HG02798 (cell line): ENCODE measurements around the gene PYGO1.

Experiments
- ATAC-seq: cut with Tn5 transposase; IDR thresholded peaks from one replicate; pipeline ENCODE4 v1.9.1; 2021; ENCODE audit warnings: mild to moderate bottlenecking; ENCODE audit not compliant: unreplicated experiment, poor library complexity

PYGO1 gene

DNA sequence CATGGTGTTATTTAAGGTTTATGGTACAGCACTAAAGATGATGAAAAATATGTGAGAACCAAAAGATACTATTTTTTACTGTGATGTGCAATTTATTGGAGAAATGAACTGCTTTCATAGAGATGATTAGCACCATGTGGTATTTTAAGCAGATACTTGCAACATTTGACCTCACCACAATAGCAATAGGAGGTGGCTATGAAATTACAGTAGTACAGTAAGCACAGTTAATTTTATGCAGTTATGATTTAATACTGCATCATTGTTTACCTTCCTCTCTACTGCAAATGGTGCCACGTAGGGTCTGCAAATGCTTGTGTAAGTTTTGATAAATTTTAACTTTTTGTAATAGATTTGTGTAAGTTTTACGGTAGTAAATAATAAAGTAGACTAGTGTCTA is 14.0 kb downstream of the PYGO1 start:
- ATAC-seq: no peak

DNA sequence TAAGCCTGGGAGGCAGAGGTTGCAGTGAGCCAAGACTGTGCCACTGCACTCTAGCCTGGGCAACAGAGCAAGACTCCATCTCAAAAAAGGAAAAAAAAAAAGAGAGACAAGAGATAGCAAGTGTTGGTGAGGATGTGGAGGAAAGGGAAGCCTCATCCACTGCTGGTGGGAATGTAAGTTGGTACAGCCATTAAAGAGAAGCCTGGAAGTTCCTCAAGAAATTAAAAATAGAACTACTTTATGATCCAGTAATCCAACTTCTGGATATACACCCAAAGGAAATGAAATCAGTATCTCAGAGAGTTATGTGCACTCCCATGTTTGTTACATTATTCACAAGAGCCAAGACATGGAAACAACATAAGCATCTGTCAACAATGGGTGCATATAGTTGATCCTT is 14.9 kb downstream of the PYGO1 start:
- ATAC-seq: no peak

GRCh38 chr15:55564347-55565145 is 23.6 kb downstream of the PYGO1 start:
- ATAC-seq: no peak

- no peak for ATAC-seq
Observed at GRCh38 chr15:55562601-55563000, 25.5 kb downstream of the PYGO1 start.

DNA sequence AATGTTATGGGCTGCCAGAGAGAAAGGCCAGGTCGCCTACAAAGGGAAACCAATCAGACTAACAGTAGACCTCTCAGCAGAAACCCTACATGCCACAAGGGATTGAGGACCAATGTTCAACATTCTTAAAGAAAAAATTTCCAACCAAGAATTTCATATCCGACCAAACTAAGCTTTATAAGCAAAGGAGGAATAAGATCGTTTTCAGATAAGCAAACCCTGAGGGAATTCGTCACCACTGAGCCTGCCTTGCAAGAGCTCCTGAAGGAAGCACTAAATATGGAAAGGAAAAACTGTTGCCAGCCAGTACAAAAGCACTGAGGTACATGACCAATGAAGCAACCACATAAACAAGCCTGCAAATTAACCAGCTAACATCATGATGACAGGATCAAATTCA is 33.1 kb downstream of the PYGO1 start:
- no peak for ATAC-seq

DNA sequence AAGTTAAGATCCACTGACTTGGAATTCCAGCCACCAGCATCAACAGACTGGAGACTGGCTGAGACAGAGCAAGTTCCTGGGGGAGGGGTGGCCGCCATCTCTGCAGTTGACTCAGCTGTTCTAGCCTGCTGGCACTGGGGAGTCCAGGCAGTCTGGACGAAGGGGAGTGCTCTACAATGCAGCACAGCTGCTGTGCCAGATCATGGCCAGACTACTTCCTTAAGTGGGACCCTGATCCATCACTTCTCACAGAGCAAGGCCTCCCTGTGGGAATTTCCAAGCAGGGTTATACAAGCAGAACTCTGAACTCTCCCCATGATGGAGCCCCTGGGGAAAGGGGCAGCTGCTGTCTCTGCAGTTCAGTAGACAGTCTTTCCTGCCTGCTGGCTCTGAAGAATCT is 35.2 kb downstream of the PYGO1 start:
- ATAC-seq: no peak

DNA sequence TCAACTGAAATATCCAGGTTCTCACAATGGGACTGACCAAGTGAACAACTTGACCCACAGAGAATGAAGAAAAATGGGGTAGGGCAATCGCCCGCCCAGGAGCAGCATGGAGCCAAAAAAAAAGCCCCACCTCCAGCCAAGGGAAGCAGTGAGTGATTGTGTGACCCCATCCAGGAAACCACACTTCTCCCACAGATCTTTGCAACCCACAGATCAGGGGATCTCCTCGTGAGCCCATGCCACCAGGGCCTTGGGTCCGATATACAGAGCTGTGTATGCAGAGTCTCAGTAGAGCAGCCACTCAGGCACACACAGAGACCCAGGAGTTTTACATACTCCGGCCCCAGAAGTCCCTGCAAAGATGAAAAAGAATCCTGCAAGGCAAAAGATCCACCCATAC is 35.7 kb downstream of the PYGO1 start:
- no peak for ATAC-seq

DNA sequence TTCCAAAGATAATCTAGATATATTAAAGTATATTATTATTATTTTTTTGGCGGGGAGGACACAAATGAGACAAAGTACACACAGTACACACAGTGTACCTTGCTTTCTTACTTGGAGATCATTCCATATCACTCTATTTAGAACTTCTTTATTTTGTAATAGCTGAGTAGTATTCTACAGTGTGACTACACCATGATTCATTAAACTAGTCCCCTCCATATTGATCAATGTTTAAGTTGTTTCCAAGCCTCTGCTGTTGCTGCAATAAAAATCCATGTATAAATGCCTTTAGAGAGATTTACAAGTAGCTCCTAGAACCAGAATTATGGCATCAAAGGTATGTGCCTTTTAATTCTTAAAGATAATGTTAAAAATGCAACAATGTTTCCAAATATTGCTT is 38.8 kb downstream of the PYGO1 start:
- ATAC-seq: no peak

DNA sequence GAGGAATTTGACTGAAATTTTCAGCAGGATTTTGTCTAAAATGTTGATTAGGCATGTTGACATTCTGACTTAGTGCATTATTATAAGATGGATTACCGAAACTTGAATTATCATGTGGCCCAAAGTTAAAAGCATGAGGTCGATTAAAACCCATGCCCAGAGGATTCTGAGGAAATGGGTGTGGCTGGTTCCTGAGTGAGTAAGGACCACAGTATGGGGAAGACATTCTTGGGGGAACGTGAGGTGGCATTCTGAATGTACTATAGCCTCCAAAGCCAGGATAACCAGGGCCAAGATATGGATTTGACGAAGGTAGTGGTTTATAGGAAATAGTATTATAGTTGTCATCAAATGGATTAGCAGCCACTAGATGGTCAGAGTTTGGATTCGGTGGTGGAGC is 41.4 kb downstream of the PYGO1 start:
- no peak for ATAC-seq

DNA sequence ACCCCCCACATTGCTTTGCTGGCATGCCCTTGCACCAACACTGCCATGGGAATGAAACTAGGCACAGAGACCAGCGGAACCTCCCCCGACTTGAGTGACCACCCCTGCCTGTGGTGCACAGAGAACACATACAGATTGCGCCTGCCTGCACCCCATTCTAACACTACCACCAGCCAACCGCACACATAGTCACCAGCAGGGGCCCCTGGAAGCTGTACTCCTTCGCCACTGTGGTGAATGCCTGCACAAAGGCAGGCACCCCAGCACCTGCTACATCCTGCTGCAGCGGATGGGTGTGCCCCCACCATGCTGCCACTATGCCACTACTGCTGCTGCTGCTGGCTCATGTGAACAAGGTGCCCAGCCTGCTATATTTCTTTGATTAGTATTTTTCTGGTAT is 52.7 kb downstream of the PYGO1 start:
- no peak for ATAC-seq

- ATAC-seq: no peak
Observed at GRCh38 chr15:55532944-55533343, 55.2 kb downstream of the PYGO1 start.

GRCh38 chr15:55530861-55531313 is 57.3 kb downstream of the PYGO1 start:
- no peak for ATAC-seq

GRCh38 chr15:55528812-55529211 is 59.3 kb downstream of the PYGO1 start:
- no peak for ATAC-seq

- no peak for ATAC-seq
Observed at GRCh38 chr15:55527150-55527549, 61.0 kb downstream of the PYGO1 start.

DNA sequence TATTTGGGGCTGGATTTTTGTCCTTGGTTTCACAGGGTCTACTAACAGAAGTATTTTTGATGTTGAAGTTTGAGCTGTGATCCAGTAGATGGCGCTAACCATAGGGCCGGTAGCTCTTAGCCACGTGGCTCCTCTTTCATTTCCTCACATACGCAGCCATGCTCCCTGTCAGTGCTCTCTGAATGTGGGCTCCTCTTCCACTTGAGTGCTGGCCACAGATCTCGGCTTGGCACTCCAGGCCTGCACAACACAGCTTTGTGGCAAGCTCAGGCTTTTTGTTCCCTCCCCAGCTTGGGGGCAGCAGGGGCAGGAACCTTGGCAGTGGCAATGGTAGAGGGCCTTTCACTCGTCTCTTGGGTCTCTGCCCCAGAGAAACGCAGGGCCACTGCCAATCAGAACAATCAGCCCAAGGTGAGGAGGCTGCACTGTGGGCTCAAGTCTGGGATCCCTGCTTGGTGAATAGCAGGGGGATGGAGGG is 61.5 kb downstream of the PYGO1 start:
- peak; percentile 77 for ATAC-seq

DNA sequence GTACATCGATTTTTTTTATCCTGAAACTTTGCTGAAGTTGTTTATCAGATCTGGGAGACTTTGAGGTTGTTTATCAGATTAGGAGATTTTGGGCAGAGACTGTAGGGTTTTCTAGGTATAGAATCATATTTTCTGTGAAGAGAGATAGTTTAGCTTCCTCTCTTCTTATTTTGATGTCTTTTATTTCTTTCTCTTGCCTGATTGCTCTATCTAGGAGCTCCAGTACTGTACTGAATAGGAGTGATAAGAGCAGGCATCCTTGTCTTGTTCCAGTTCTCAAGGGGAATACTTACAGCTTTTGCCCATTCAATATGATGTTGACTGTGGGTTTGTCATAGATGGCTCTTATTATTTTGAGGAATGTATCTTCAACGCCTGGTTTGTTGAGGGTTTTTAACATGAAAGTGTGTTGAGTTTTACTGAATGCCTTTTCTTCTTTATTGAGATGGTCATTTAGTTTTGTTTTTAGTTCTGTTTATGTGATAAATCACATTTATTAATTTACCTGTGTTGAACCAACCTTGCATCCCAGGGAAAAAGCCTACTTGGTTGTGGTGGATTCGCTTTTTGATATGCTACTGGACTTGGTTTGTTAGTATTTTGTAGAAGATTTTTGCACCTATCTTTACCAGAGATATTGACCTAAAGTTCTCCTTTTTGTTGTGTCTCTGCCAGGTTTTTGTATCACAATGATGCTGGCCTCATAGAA is 65.2 kb downstream of the PYGO1 start:
- no peak for ATAC-seq

GRCh38 chr15:55518641-55519040 is 69.5 kb downstream of the PYGO1 start:
- ATAC-seq: no peak

- no peak for ATAC-seq
Observed at GRCh38 chr15:55518009-55518408, 70.1 kb downstream of the PYGO1 start.

- no peak for ATAC-seq
Observed at GRCh38 chr15:55515991-55516776, 72.0 kb downstream of the PYGO1 start.

DNA sequence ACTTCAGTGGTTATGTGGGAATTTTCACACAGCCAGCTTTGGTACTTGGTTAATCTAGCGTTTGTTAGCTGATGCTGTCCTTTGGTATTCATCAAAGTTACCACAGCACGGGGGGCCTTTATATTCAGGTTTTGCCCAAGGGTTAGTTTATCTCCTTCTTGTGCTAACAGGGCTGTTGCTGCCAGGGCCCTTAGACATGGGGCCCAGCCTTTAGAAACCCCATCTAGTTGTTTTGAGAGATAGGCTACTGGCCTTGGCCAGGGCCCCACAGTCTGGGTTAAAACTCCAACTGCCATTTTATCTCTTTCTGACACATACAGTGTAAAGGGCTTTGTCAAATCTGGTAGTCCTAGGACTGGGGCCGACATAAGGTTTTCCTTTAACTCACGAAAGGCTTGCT is 72.7 kb downstream of the PYGO1 start:
- ATAC-seq: no peak

DNA sequence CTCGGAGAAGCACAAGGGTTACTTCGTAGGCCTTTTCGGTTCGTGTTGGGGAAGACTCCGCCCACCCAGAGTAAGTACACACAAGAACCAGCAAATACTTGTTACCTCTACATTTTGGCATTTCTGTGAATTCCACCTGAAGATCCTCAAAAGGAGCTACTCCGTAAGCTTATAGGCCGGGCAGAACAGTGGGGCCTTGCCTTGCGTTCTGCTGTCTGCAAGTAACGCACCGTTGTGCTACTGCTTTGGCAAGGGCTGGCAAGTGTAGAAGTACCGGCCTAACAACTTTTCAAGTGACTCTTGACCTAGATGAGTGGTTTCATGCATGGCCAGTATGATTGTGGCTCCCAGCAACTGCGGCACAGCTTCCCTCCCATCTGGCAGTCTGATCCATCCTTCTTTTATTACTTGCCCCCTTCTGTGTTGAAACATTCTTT is 73.7 kb downstream of the PYGO1 start:
- no peak for ATAC-seq
